ENCODE measurements around the gene TBL3.

The TBL3 gene

DNA sequence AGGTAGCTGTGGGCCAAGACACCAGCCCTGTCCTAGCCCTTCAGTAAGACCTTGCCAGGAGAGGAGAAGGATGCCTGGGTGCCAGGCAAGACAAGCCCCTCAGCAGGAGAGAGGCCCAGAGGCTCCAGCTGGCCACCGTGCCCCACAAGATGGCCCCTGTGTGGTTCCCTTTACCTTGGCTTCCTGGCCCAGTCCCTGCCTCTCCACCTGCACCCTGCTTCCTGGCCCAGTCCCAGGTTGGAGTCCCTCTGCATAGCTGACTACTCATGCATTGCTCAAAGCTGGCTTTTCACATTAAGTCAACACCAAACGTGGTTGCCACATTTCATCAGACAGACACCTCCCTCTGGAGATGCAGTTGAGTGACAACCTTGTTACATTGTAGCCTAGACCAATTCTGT is 21.9 kb downstream of the TBL3 start:
- Histone ChIP-seq H3K4me3 (ENCODE audit: low read depth, low read length) (no peak overlapping the region), H3K27me3 (ENCODE audit: insufficient read depth, low read depth, severe bottlenecking) (no peaks in the 10 kb centered on the region), H3K9me3 (ENCODE audit: severe bottlenecking) (no peaks in the 10 kb centered on the region), H3K36me3 (peaks cover 24% of the 10 kb centered on the region), H3K27ac (no peak overlapping the region)
- TF ChIP-seq, protein P1, sequence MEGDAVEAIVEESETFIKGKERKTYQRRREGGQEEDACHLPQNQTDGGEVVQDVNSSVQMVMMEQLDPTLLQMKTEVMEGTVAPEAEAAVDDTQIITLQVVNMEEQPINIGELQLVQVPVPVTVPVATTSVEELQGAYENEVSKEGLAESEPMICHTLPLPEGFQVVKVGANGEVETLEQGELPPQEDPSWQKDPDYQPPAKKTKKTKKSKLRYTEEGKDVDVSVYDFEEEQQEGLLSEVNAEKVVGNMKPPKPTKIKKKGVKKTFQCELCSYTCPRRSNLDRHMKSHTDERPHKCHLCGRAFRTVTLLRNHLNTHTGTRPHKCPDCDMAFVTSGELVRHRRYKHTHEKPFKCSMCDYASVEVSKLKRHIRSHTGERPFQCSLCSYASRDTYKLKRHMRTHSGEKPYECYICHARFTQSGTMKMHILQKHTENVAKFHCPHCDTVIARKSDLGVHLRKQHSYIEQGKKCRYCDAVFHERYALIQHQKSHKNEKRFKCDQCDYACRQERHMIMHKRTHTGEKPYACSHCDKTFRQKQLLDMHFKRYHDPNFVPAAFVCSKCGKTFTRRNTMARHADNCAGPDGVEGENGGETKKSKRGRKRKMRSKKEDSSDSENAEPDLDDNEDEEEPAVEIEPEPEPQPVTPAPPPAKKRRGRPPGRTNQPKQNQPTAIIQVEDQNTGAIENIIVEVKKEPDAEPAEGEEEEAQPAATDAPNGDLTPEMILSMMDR (IDR thresholded peaks at IDR 0.05; ENCODE audit: low read depth, low read length), result no peak
- no peak for DNase-seq

- H3K4me3 ChIP-seq (ENCODE audit: low read depth, low read length), result no peak overlapping the region
- H3K9me3 ChIP-seq (ENCODE audit: severe bottlenecking), result no peaks in the 10 kb centered on the region
- DNase-seq, result no peak
- H3K27me3 ChIP-seq (ENCODE audit: insufficient read depth, low read depth, severe bottlenecking), result no peaks in the 10 kb centered on the region
- TF ChIP-seq, protein P1 (IDR thresholded peaks at IDR 0.05; ENCODE audit: low read depth, low read length), result no peak
- no peak overlapping the region for H3K27ac ChIP-seq
- H3K36me3 ChIP-seq, result peaks cover 61% of the 10 kb centered on the region
Measured at GRCh38 chr16:1997494-1998359, 25.9 kb downstream of the TBL3 start.

GRCh38 chr16:1998360-1998835 is 26.5 kb downstream of the TBL3 start:
- Histone ChIP-seq H3K36me3 (peaks cover 68% of the 10 kb centered on the region), H3K9me3 (ENCODE audit: severe bottlenecking) (no peaks in the 10 kb centered on the region), H3K4me3 (ENCODE audit: low read depth, low read length) (no peak overlapping the region), H3K27me3 (ENCODE audit: insufficient read depth, low read depth, severe bottlenecking) (no peaks in the 10 kb centered on the region), H3K27ac (no peak overlapping the region)
- DNase-seq, result no peak
- TF ChIP-seq, protein P1 (IDR thresholded peaks at IDR 0.05; ENCODE audit: low read depth, low read length), result no peak

GRCh38 chr16:1998852-1999801 is 27.3 kb downstream of the TBL3 start:
- no peak overlapping the region for H3K4me3 ChIP-seq (ENCODE audit: low read depth, low read length)
- DNase-seq, result no peak
- H3K36me3 ChIP-seq, result peaks cover 71% of the 10 kb centered on the region
- H3K27me3 ChIP-seq (ENCODE audit: insufficient read depth, low read depth, severe bottlenecking), result no peaks in the 10 kb centered on the region
- H3K27ac ChIP-seq, result no peak overlapping the region
- TF ChIP-seq, protein P1 (IDR thresholded peaks at IDR 0.05; ENCODE audit: low read depth, low read length), result no peak
- no peaks in the 10 kb centered on the region for H3K9me3 ChIP-seq (ENCODE audit: severe bottlenecking)

- H3K27me3 ChIP-seq (ENCODE audit: insufficient read depth, low read depth, severe bottlenecking), result no peaks in the 10 kb centered on the region
- no peak for DNase-seq
- H3K27ac ChIP-seq, result no peak overlapping the region
- peaks cover 79% of the 10 kb centered on the region for H3K36me3 ChIP-seq
- TF ChIP-seq, protein P1 (IDR thresholded peaks at IDR 0.05; ENCODE audit: low read depth, low read length), result no peak
- no peak overlapping the region for H3K4me3 ChIP-seq (ENCODE audit: low read depth, low read length)
- H3K9me3 ChIP-seq (ENCODE audit: severe bottlenecking), result no peaks in the 10 kb centered on the region
Measured at GRCh38 chr16:1999866-2000514, 28.1 kb downstream of the TBL3 start.
